A549 (cell line): Measurements from ENCODE around the gene MTFP1. TPM values are rescaled to one million over a fixed set of nuclear protein-coding genes. Genes with fewer than 3 reads are reported as not detected.

ENCODE experiments used
- ATAC-seq, 2 experiments: fragments of 200-7000 bp in 1 of 2; fragments of >200 bp in 1 of 2; cut with Nextera tagmentation in 1 of 2; cut with Tn5 transposase in 1 of 2; 3 replicates each; pipeline versions ENCODE4 v1.8.0 to v1.9.1; 2018 to 2020; ENCODE audit warnings: mild to moderate bottlenecking in 1 of 2, moderate library complexity in 1 of 2
- CTCF ChIA-PET: fragments of 300-600 bp; sonication (Branson Sonifier 250); formaldehyde crosslinking; extraction: SDS; loops from one replicate; lab custom pipeline; 2021; ENCODE audit warnings: antibody characterized with exemption, inconsistent platforms; lab: Yijun Ruan, JAX
- POLR2A ChIA-PET: fragments of 350-600 bp; formaldehyde crosslinking; extraction: SDS; loops from one replicate; lab custom pipeline; 2021; ENCODE audit warnings: antibody characterized with exemption, inconsistent platforms; lab: Yijun Ruan, JAX
- DNase-seq, 2 experiments: peaks; one replicate each; pipeline versions ENCODE4 v3.0.0 to v3.0.0-alpha.2; 2011 to 2016; ENCODE audit warnings: low read depth in 1 of 2, low spot score in 1 of 2
- FAIRE-seq: peaks from 2 replicates; lab custom pipeline; 2011; peaks lifted over from hg19 to GRCh38; lab: Jason Lieb, UNC
- H3K27ac ChIP-seq, 2 experiments: fragments of >200 bp; sonication (Bioruptor Twin); formaldehyde crosslinking; 3 replicates each; pipeline ENCODE4 v1.5.1; 2016 to 2017
- H3K4me1 ChIP-seq: fragments of >200 bp; sonication (Bioruptor Twin); formaldehyde crosslinking; 3 replicates; pipeline ENCODE4 v1.6.1; 2016
- H3K4me2 ChIP-seq: fragments of >200 bp; sonication (Bioruptor Twin); formaldehyde crosslinking; 3 replicates; pipeline ENCODE4 v1.6.1; 2016
- H3K4me3 ChIP-seq: fragments of >200 bp; sonication (Bioruptor Twin); formaldehyde crosslinking; 3 replicates; pipeline ENCODE4 v1.5.1; 2016
- H3K9me3 ChIP-seq: fragments of >200 bp; sonication (Bioruptor Twin); formaldehyde crosslinking; 3 replicates; pipeline ENCODE4 v1.6.1; 2016
- ATOH8 ChIP-seq: fragments of 250-450 bp; sonication (Bioruptor Pico); IDR thresholded peaks from 2 replicates; pipeline ENCODE4 v1.5.0; 2020; ENCODE audit warnings: low read depth, mild to moderate bottlenecking, moderate library complexity
- BCL3 ChIP-seq: fragments of >200 bp; sonication (Bioruptor Twin); formaldehyde crosslinking; IDR thresholded peaks from 3 replicates; pipeline ENCODE4 v1.6.1; 2016
- BHLHE40 ChIP-seq: IDR thresholded peaks from 2 replicates; pipeline ENCODE4 v1.6.1; 2012; ENCODE audit warnings: low read depth, low read length, inconsistent platforms
- CBX8 ChIP-seq: fragments of 200-600 bp; sonication (generic); IDR thresholded peaks from 2 replicates; pipeline ENCODE4 v1.6.1; 2016
- CEBPB ChIP-seq, 2 experiments: fragments of >200 bp in 1 of 2; sonication (Bioruptor Twin) in 1 of 2; formaldehyde crosslinking in 1 of 2; IDR thresholded peaks; 2 replicates each; pipeline ENCODE4 v1.6.1; 2012 to 2016
- CHD4 ChIP-seq: fragments of 200-600 bp; sonication (generic); IDR thresholded peaks from 2 replicates; pipeline ENCODE4 v1.6.1; 2016; ENCODE audit warnings: antibody characterized with exemption, mild to moderate bottlenecking, borderline replicate concordance
- CTCF ChIP-seq: fragments of >200 bp; sonication (Bioruptor Twin); formaldehyde crosslinking; IDR thresholded peaks from 3 replicates; pipeline ENCODE4 v1.5.1; 2016
- EP300 ChIP-seq, 2 experiments: fragments of >200 bp; sonication (Bioruptor Twin); formaldehyde crosslinking; IDR thresholded peaks; 2 replicates in 1 of 2; 3 replicates in 1 of 2; pipeline ENCODE4 v1.6.1; 2016 to 2017
- ESRRA ChIP-seq: fragments of 150-350 bp; IDR thresholded peaks from 2 replicates; pipeline ENCODE4 v1.6.1; 2014; ENCODE audit warnings: mild to moderate bottlenecking, low read length, borderline replicate concordance
- HEYL ChIP-seq: fragments of 250-450 bp; sonication (Bioruptor Pico); IDR thresholded peaks from 2 replicates; pipeline ENCODE4 v1.8.0; 2021; ENCODE audit warnings: mild to moderate bottlenecking, moderate library complexity
- HMGXB4 ChIP-seq: fragments of 250-450 bp; sonication (Bioruptor Pico); IDR thresholded peaks from 2 replicates; pipeline ENCODE4 v1.5.0; 2021; ENCODE audit warnings: mild to moderate bottlenecking, moderate library complexity, borderline replicate concordance
- JUNB ChIP-seq: fragments of >200 bp; sonication (Bioruptor Twin); formaldehyde crosslinking; IDR thresholded peaks from 2 replicates; pipeline ENCODE4 v1.6.1; 2016
- MAFK ChIP-seq: fragments of 450-650 bp; IDR thresholded peaks from 2 replicates; pipeline ENCODE4 v1.6.1; 2014; ENCODE audit not compliant: partially characterized antibody
- MYC ChIP-seq: IDR thresholded peaks from 2 replicates; pipeline ENCODE4 v1.6.1; 2012; ENCODE audit warnings: mild to moderate bottlenecking, inconsistent platforms, low read length, improper control_type of control experiment, borderline replicate concordance
- PBX3 ChIP-seq: IDR thresholded peaks from 2 replicates; pipeline ENCODE4 v1.6.1; 2012
- PHF8 ChIP-seq: fragments of 200-600 bp; sonication (generic); IDR thresholded peaks from 2 replicates; pipeline ENCODE4 v1.6.1; 2016; ENCODE audit warnings: low read depth, mild to moderate bottlenecking, antibody characterized with exemption, moderate library complexity, borderline replicate concordance
- RAD21 ChIP-seq, 2 experiments: fragments of >200 bp in 1 of 2; sonication (Bioruptor Twin) in 1 of 2; formaldehyde crosslinking in 1 of 2; IDR thresholded peaks in 1 of 2; conservative IDR thresholded peaks in 1 of 2; 2 replicates in 1 of 2; 3 replicates in 1 of 2; pipeline ENCODE4 v1.6.1; 2012 to 2018; ENCODE audit warnings: inconsistent platforms in 1 of 2
- REST ChIP-seq: fragments of 200-600 bp; sonication (generic); IDR thresholded peaks from 2 replicates; pipeline ENCODE4 v1.6.1; 2016; ENCODE audit warnings: antibody characterized with exemption, mild to moderate bottlenecking, moderate library complexity
- TFCP2L1 ChIP-seq: fragments of 250-450 bp; sonication (Bioruptor Pico); IDR thresholded peaks from 2 replicates; pipeline ENCODE4 v1.5.0; 2021; ENCODE audit warnings: mild to moderate bottlenecking
- ZNF302 ChIP-seq: fragments of 250-450 bp; sonication (Bioruptor Pico); IDR thresholded peaks from 2 replicates; pipeline ENCODE4 v1.9.0; 2021; ENCODE audit warnings: inconsistent platforms, mild to moderate bottlenecking, moderate library complexity
- ZSCAN20 ChIP-seq: fragments of 250-450 bp; sonication (Bioruptor Pico); IDR thresholded peaks from 2 replicates; pipeline ENCODE4 v1.8.0; 2022; ENCODE audit warnings: mild to moderate bottlenecking, moderate library complexity
- WGBS: methylation state at CpG from one replicate; pipeline ENCODE4 v1.1.6; 2017; ENCODE audit errors: missing lambda C conversion rate; 5-methylcytosine and 5-hydroxymethylcytosine counted together
- polyA plus RNA-seq, 4 experiments: library from polyadenylated mRNA; depleted of rRNA in 3 of 4; stranded (reverse); fragments of >200 nt; fragmentation: RNase III in 1 of 4; extraction: RNeasy Plus Mini Kit Qiagen cat#74134 plus additional on column Dnase treatment in 1 of 4; gene quantifications; 2 replicates in 3 of 4; 3 replicates in 1 of 4; pipeline ENCODE4 v1.2.3, GENCODE V29; 2011 to 2017

The MTFP1 gene
- polyA plus RNA-seq, 2 of the 4 experiments (the other 2 are of a cell fraction): 23.8 to 52.0 TPM

- no peak overlapping the region for H3K4me3 ChIP-seq
- H3K9me3 ChIP-seq: no peaks in the 10 kb centered on the region
- no peak for FAIRE-seq
- H3K4me2 ChIP-seq: no peak overlapping the region
- 57% methylated on average over 4 of the region's 6 CpGs for WGBS
- ChIA-PET POLR2A (no interaction called here), CTCF (interaction anchor here (1.0 kb wide), 1 partner anchor 9 kb away, joined by 3 read pairs; no protein-coding TSS in a partner anchor)
- DNase-seq: peak in 1 of 2 experiments; percentile 31
- peak in 1 of 2 experiments; percentile 47; a peak in 4 of 6 replicates for ATAC-seq
- no peak overlapping the region for H3K27ac ChIP-seq
- no peaks in the 10 kb centered on the region for H3K4me1 ChIP-seq
- TF ChIP-seq CEBPB (IDR thresholded peaks at IDR 0.05): peak in 1 of 2 experiments; percentile 72; a peak in 2 of 4 replicates
- TF ChIP-seq RAD21 (conservative IDR thresholded peaks at IDR 0.05 in 1 of 2, IDR thresholded peaks at IDR 0.05 in 1 of 2): 0 out of 5 replicates have a peak, but pooled peaks of 1 of the 2 experiments have one; percentile 17
- TF ChIP-seq PHF8: no peak
Measured at GRCh38 chr22:30453731-30454510, 28.4 kb downstream of the MTFP1 start.

GRCh38 chr22:30455075-30455840 lies 29.7 kb downstream of the MTFP1 start:
- 83% methylated on average over 8 of the region's 8 CpGs for WGBS
- DNase-seq (no peak), ATAC-seq (no peak), FAIRE-seq (no peak)
- no peak overlapping the region for H3K4me3 ChIP-seq
- ChIA-PET CTCF (interaction anchor here (2.9 kb wide), 1 partner anchor 11 kb away, joined by 14 read pairs; no protein-coding TSS in a partner anchor), POLR2A (no interaction called here)
- no peak overlapping the region for H3K4me2 ChIP-seq
- no peaks in the 10 kb centered on the region for H3K4me1 ChIP-seq
- TF ChIP-seq BHLHE40 (no peak), PHF8 (no peak), CBX8 (no peak), TFCP2L1 (CRISPR knock-in tag) (no peak), MAFK (no peak), ZSCAN20 (CRISPR knock-in tag) (no peak), EP300 (IDR thresholded peaks at IDR 0.05) (no peak), JUNB (no peak), HMGXB4 (CRISPR knock-in tag) (no peak), REST (no peak), PBX3 (no peak), CTCF (no peak), ESRRA (no peak), CHD4 (no peak), MYC (no peak), HEYL (CRISPR knock-in tag) (no peak), ATOH8 (no peak), ZNF302 (CRISPR knock-in tag) (no peak), BCL3 (no peak)
- H3K9me3 ChIP-seq: no peaks in the 10 kb centered on the region
- H3K27ac ChIP-seq: no peak overlapping the region
